Measurements from ENCODE around the gene ADAMTS6.
"Not testable (repeated sequence)": the region's sequence is repeated elsewhere in the genome, so short reads cannot be mapped to it uniquely, and the experiment has no call there.

Gene ADAMTS6

DNA sequence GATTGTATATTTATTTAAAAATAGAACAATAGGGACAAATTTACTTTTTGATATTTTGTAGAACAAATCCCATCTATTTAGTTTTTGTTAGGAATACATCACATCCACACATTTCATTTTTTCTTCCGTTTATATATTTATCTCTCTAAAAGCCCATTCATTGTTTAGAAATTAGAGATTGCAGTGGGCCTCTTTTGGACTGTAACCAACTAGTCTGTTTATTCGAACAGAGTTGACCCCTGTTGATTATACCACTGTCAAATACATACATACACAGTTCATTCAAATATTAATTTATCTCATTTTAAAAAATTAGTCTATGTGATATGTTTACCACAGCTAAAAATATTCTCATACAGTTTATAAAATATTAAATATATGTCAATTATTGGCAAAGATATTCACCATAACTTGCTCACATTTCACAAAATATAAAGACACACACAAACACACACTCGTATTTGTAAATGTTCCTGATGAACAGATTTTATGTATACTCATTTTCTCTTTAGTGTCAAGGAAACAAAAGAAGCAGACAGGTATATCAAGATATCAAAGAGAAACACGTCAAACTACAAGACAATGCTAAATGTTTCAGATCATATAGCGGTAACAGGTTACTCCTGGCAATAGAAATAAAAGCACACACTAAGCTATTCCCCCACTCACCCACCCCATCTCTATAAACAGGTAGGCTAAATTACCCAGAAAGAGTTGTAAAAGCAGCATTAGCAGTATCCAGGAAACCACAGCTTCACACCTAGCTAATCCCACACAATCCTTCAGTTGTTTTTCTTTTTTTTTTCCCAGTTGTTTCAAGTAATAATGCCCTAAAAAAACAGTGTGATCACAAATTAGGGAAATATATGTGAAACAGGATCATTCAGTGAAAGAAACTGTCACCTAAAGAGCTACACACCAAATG is 283.9 kb downstream of the ADAMTS6 start:
- no peak for DNase-seq

- DNase-seq = no peak
These were observed 286.8 kb downstream of the ADAMTS6 start for GRCh38 chr5:65194871-65195270.

- peak; percentile 88 for DNase-seq
These were observed 289.4 kb downstream of the ADAMTS6 start for GRCh38 chr5:65192331-65192730.

DNA sequence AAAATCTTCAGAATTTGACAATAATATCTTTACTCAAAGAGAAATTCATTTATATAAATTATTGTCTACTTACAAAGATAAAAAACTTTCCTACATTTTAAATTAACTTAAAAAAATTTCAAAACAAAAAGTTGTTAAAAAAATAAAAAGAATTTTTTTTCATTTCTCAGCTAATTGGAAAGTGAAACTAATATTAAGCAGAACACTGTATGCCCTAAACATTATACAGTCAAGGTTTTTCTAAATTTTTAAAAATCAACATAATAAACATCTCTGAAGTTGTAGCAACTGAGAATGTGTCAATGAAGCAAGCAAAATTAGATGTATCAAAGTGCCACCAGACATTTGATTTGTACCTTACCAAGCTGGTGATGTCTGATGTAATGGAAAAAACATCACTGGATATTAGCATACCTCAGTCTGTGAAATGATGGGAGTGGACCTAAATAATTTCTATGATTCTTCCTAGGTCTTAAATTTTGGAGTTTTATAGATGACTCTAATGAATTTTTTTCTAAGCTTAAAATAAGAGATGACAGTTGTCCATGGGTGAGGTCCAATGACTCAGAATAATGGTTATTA is 290.1 kb downstream of the ADAMTS6 start:
- peak; percentile 66 for DNase-seq

GRCh38 chr5:65190328-65191053 is 291.2 kb downstream of the ADAMTS6 start:
- peak; percentile 99 for DNase-seq

GRCh38 chr5:65186646-65187227 is 295.0 kb downstream of the ADAMTS6 start:
- no peak for DNase-seq

- DNase-seq = peak; percentile 69
These were observed 296.3 kb downstream of the ADAMTS6 start for GRCh38 chr5:65185468-65185867.

- DNase-seq = no peak
These were observed 296.9 kb downstream of the ADAMTS6 start for GRCh38 chr5:65184780-65185179.

- not testable (repeated sequence) for DNase-seq
These were observed 307.5 kb downstream of the ADAMTS6 start for GRCh38 chr5:65174231-65174630.

DNA sequence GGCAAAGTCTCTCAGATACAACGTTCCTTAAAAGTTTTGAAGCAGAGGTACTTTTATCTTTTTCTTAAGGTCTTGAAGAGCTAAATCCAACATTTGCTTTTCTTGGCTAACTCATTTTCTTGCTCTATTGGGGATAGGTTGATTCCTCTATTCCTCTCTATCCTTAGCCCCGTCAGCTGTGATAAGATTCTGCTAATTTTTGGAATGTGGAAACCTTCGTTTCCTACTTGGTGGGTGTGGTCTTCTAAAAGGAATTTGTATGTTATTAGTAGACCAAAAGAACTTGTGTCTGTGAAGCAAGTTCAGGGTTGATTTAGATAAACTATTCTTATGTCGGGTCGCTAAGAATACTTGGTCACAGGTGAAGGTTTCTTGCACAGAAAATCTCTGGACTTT is 308.6 kb downstream of the ADAMTS6 start:
- no peak for DNase-seq

- DNase-seq = peak; percentile 65
These were observed 309.1 kb downstream of the ADAMTS6 start for GRCh38 chr5:65172486-65173129.

GRCh38 chr5:65171645-65172044 is 310.1 kb downstream of the ADAMTS6 start:
- DNase-seq = no peak

- DNase-seq = peak; percentile 93
These were observed 318.0 kb downstream of the ADAMTS6 start for GRCh38 chr5:65163698-65164097.

- no peak for DNase-seq
These were observed 320.1 kb downstream of the ADAMTS6 start for GRCh38 chr5:65161655-65162054.

DNA sequence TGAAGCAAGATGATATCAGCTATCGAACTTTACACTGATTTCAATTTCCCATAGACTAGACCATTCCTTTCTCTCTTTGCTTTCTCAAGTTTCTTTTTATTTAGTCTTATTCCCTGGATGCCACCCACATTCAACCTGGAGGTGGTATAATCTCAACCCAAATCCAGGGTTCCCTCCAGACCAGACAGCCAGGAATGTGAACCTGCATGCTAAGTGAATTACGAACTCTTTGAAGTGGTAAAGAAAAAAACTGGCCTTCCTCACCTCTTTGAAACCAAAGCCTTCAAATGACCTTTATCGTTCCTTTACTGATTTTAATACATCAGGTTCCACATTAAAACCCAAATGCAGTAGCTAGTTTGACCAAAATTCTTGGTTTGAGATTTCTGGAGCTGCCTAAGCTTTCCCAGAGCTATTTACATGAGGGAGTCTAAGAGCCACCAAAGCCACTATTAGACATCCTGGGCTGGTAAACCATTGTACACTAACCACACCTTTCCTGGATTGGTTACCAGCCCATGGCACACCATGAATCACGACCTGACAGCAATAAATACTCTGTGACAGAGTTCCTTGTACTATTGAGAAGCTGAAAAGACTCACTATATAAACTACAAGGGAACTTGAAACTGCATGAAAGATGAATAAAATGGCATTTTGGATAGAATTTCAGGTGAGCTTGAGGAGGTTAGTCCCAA is 323.7 kb downstream of the ADAMTS6 start:
- no peak for DNase-seq

- no peak for DNase-seq
These were observed 324.8 kb downstream of the ADAMTS6 start for GRCh38 chr5:65156933-65157332.

- DNase-seq = no peak
These were observed 329.6 kb downstream of the ADAMTS6 start for GRCh38 chr5:65152131-65152530.

- DNase-seq = no peak
These were observed 330.1 kb downstream of the ADAMTS6 start for GRCh38 chr5:65151614-65152013.

DNA sequence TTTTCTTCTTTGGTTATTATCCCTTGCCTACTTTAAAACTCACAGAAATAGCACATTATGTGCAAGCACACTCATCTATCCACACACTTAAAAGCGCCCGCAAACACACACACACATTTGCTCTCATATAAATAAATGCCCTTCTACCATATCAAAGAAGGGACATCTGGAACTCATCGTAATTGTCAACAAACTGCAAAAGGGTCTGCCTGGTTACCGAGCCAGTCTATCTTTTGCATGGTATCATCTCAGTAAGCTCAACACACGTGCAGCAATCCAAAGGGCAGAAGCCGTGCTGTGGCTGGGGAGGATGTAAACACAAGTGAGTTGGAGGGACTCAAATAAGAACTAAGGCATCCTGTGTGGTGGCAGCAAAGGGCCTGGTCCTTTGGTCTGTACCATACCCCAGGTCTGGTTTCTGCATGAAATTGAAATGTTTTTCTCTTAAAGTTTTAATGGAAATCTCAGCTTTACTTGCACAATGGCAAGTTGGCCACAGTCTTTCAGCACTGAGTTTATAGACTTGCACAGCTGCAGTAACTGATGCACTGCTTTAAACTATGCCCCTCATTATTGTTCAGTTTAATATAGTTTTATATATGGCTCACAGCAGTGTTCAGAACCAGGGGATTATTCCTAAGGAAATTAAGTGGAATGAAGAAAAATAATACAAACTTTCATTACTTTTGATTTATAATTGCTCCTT is 331.0 kb downstream of the ADAMTS6 start:
- no peak for DNase-seq

DNA sequence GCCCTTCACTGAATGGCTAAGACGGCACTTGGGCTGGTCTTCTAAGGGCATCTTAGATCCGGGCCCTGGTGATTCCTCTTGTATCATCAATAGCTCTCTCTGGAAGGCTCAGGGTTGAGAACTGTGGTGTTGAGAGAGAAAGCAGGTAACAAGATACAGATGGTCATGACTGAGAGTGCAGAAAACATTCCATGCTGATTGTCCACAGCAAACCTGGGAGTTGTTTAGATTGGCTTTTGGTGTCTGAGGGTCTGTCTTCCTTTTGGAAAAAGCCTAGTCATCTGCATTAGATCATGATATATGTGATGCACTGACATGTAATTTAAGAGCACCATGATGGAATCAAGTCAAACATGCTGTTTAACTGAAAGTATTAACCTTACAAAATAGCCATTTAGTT is 331.9 kb downstream of the ADAMTS6 start:
- DNase-seq = no peak

Measured in fibroblast of skin of scalp (primary cell).